AG04450 (cell line): ENCODE results near the gene KLF15. TPM values are rescaled to one million over a fixed set of nuclear protein-coding genes. Genes with fewer than 3 reads are reported as not detected.

ENCODE experiments used
- CTCF ChIA-PET: fragments of 300-600, 350-600 bp; formaldehyde crosslinking; extraction: SDS; loops from one replicate; lab custom pipeline; 2022; ENCODE audit warnings: antibody characterized with exemption, inconsistent platforms; lab: Charles Lee
- POLR2A ChIA-PET: fragments of 350-600 bp; formaldehyde crosslinking; extraction: SDS; loops from one replicate; lab custom pipeline; 2021; ENCODE audit warnings: antibody characterized with exemption, inconsistent platforms; lab: Yijun Ruan, JAX
- DNase-seq: peaks from one replicate; pipeline ENCODE4 v3.0.0-alpha.2; 2011; ENCODE audit warnings: low read depth, low spot score
- H3K27ac ChIP-seq: one replicate; pipeline ENCODE4 v1.5.1; 2012; ENCODE audit warnings: low read depth, low read length, control low read depth
- H3K27me3 ChIP-seq: one replicate; pipeline ENCODE4 v1.6.0; 2012; ENCODE audit warnings: low read length; ENCODE audit not compliant: control insufficient read depth, insufficient read depth
- H3K4me3 ChIP-seq: 2 replicates; pipeline ENCODE4 v1.5.1; 2011; ENCODE audit warnings: mild to moderate bottlenecking, low read depth, low read length, control low read depth
- H3K9me3 ChIP-seq: 2 replicates; pipeline ENCODE4 v1.5.1; 2012; ENCODE audit warnings: low read length; ENCODE audit not compliant: control insufficient read depth, insufficient read depth
- CTCF ChIP-seq: IDR thresholded peaks from 2 replicates; pipeline ENCODE4 v1.5.1; 2011; ENCODE audit warnings: low read depth, low read length, control low read depth, inconsistent platforms
- polyA plus RNA-seq: library from polyadenylated mRNA; depleted of rRNA; stranded (reverse); fragments of >200 nt; gene quantifications from 2 replicates; pipeline ENCODE4 v1.2.3, GENCODE V29; 2011

KLF15 gene
- polyA plus RNA-seq, 1 experiment, result 0.38 TPM

GRCh38 chr3:126309165-126309564, 48.0 kb downstream of the KLF15 start:
- ChIA-PET POLR2A (no interaction called here), CTCF (no interaction called here)
- Histone ChIP-seq H3K9me3 (peaks cover 26% of the 10 kb centered on the region), H3K27me3 (peaks cover 3% of the 10 kb centered on the region), H3K4me3 (no peak overlapping the region), H3K27ac (no peak overlapping the region)
- no peak for DNase-seq
- no peak for TF ChIP-seq CTCF

- Histone ChIP-seq H3K27ac (no peak overlapping the region), H3K4me3 (no peak overlapping the region), H3K9me3 (peaks cover 26% of the 10 kb centered on the region), H3K27me3 (no peaks in the 10 kb centered on the region)
- TF ChIP-seq CTCF, result no peak
- POLR2A ChIA-PET, result no interaction called here
- CTCF ChIA-PET, result no interaction called here
- no peak for DNase-seq
Observed at GRCh38 chr3:126308394-126309125, 48.6 kb downstream of the KLF15 start.

GRCh38 chr3:126307591-126308393, 49.4 kb downstream of the KLF15 start:
- no peak for DNase-seq
- no peak overlapping the region for H3K4me3 ChIP-seq
- CTCF ChIA-PET, result no interaction called here

GRCh38 chr3:126306888-126307482, 50.2 kb downstream of the KLF15 start:
- TF ChIP-seq CTCF, result no peak
- ChIA-PET CTCF (no interaction called here), POLR2A (no interaction called here)
- no peaks in the 10 kb centered on the region for H3K27me3 ChIP-seq
- no peak overlapping the region for H3K4me3 ChIP-seq
- no peak for DNase-seq
- no peak overlapping the region for H3K27ac ChIP-seq
- H3K9me3 ChIP-seq, result peaks cover 23% of the 10 kb centered on the region

More at GRCh38 chr3:126307591-126308393, 49.4 kb downstream of the KLF15 start:
- POLR2A ChIA-PET, result no interaction called here
- H3K27ac ChIP-seq, result no peak overlapping the region
- peaks cover 23% of the 10 kb centered on the region for H3K9me3 ChIP-seq
- TF ChIP-seq CTCF, result no peak
- H3K27me3 ChIP-seq, result no peaks in the 10 kb centered on the region
